Ectodermal cell (in vitro differentiated cells): ENCODE data around the gene DHRS7.

Experiments used
- H3K27ac ChIP-seq: 2 replicates; pipeline ENCODE4 v1.7.0; 2013; ENCODE audit warnings: mild to moderate bottlenecking, low read depth, low read length; ENCODE audit not compliant: insufficient read depth, poor library complexity, severe bottlenecking
- H3K27me3 ChIP-seq: 2 replicates; pipeline ENCODE4 v1.7.0; 2013; ENCODE audit warnings: mild to moderate bottlenecking, low read length; ENCODE audit not compliant: insufficient read depth, control insufficient read depth, poor library complexity, severe bottlenecking
- H3K36me3 ChIP-seq: one replicate; pipeline ENCODE4 v1.7.0; 2013; ENCODE audit warnings: low read length; ENCODE audit not compliant: control insufficient read depth, insufficient read depth
- H3K4me1 ChIP-seq: one replicate; pipeline ENCODE4 v1.7.0; 2013; ENCODE audit warnings: low read length; ENCODE audit not compliant: control insufficient read depth, insufficient read depth
- H3K4me3 ChIP-seq: 2 replicates; pipeline ENCODE4 v1.7.0; 2013; ENCODE audit warnings: low read depth, low read length, control low read depth; ENCODE audit not compliant: insufficient read depth
- H3K9me3 ChIP-seq: 2 replicates; pipeline ENCODE4 v1.7.0; 2013; ENCODE audit warnings: mild to moderate bottlenecking, low read length, moderate library complexity; ENCODE audit not compliant: control insufficient read depth
- WGBS, 2 experiments: methylation state at CpG; one replicate each; pipeline ENCODE4 v1.1.7; 2013; ENCODE audit warnings: missing lambda C conversion rate in 2 of 2; 5-methylcytosine and 5-hydroxymethylcytosine counted together

Gene DHRS7

GRCh38 chr14:60184905-60185555 lies 19.8 kb upstream of the DHRS7 start:
- no peaks in the 10 kb centered on the region for H3K27me3 ChIP-seq
- no peak overlapping the region for H3K4me3 ChIP-seq
- no peaks in the 10 kb centered on the region for H3K9me3 ChIP-seq
- 49 to 69% methylated on average over 3 to 4 of the region's 5 CpGs for WGBS, 2 experiments
- H3K27ac ChIP-seq: no peak overlapping the region
- no peaks in the 10 kb centered on the region for H3K4me1 ChIP-seq
- H3K36me3 ChIP-seq: no peaks in the 10 kb centered on the region

DNA sequence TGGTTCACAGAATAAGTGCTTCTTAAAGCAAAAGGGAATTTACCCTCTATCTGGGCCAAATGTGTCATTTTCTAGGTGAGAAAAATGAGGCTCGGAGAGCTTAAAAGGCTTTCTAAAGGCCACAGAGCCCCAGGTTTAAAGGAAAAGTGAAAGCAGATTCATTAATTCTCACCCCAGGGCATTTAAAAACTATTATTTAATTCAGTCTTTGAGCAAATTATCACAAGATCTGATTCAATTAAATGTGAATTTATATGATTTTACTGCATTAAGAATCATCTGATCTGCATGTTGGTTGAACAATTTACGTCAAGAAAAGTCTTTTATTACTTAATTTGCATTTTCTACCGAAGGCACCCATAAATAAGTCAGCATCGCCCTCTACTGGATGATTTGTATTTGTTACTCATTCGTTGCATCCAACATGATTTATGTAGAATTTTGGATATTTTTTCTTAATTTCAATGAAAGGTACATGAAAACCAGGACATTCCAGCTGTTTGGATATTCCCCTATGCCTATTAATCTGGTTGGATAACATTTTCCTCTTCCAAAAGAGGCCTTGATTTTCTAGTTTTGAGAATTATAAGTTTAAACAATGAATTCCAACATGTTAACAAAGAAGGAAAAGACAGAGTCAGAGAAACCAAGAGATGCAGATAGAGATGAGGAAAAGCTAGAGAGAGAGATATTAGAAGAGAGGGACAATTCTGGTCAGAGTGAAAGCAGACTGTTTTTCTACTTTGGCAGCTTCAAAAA lies 19.1 kb upstream of the DHRS7 start:
- Histone ChIP-seq H3K27me3 (no peaks in the 10 kb centered on the region), H3K4me1 (no peaks in the 10 kb centered on the region), H3K9me3 (no peaks in the 10 kb centered on the region), H3K27ac (no peak overlapping the region), H3K4me3 (no peak overlapping the region), H3K36me3 (no peaks in the 10 kb centered on the region)
- 18 to 43% methylated on average over 2 to 5 of the region's 5 CpGs for WGBS, 2 experiments

DNA sequence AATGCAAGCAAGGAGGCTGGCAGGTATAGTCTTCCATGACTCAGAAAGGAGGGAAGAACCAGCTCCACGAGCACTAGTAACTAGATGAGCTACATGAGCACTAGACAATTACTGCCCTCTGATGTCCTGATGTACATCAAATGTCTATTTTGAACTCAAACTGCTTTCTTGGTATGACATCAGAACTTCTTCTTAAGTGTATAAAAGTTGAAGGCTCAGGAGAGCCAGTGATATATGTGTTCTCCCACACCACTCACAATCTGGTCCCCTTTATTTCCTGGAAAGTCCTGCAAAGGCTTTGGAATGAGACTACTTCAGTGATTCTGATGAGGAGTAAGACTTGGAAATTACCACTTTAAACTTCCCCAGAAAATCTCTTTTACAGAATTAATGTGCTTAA lies 18.5 kb upstream of the DHRS7 start:
- Histone ChIP-seq H3K27me3 (no peaks in the 10 kb centered on the region), H3K4me3 (no peak overlapping the region), H3K9me3 (no peaks in the 10 kb centered on the region), H3K36me3 (no peaks in the 10 kb centered on the region), H3K27ac (no peak overlapping the region), H3K4me1 (no peaks in the 10 kb centered on the region)
- 82 to 84% methylated on average over 1 of the region's 1 CpG for WGBS, 2 experiments

GRCh38 chr14:60183138-60183537 lies 17.9 kb upstream of the DHRS7 start:
- WGBS, 2 experiments: 92 to 94% methylated on average over 3 of the region's 3 CpGs
- H3K27me3 ChIP-seq: no peaks in the 10 kb centered on the region
- H3K36me3 ChIP-seq: no peaks in the 10 kb centered on the region
- no peaks in the 10 kb centered on the region for H3K9me3 ChIP-seq
- no peak overlapping the region for H3K27ac ChIP-seq
- H3K4me3 ChIP-seq: no peak overlapping the region
- no peaks in the 10 kb centered on the region for H3K4me1 ChIP-seq

DNA sequence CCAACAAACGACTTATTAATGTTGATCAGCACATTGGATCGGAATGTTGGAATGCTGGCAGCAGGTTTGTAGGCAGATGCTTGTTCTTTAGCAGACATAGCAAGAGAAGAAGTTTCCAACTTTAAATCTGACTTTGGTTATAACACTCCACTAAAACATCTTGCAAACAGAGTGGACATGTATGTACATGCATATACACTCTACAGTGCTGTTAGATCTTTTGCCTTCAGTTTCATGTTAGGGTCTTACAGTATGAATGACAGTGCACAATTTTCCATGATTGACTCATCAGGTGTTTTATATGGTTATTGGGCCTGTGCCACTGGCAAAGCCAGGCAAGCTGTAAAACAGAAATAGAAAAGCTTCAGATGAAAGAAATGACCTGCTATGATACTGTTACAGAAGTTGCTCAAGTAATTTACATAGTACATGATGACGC lies 14.3 kb upstream of the DHRS7 start:
- Histone ChIP-seq H3K36me3 (no peaks in the 10 kb centered on the region), H3K4me1 (no peaks in the 10 kb centered on the region), H3K9me3 (no peaks in the 10 kb centered on the region), H3K4me3 (no peak overlapping the region), H3K27me3 (no peaks in the 10 kb centered on the region), H3K27ac (no peak overlapping the region)
- 95 to 97% methylated on average over 3 of the region's 3 CpGs for WGBS, 2 experiments

- H3K27ac ChIP-seq: no peak overlapping the region
- no peaks in the 10 kb centered on the region for H3K36me3 ChIP-seq
- no CpG with 5 or more reads among the region's 1 CpG for WGBS, 2 experiments
- no peaks in the 10 kb centered on the region for H3K9me3 ChIP-seq
- no peaks in the 10 kb centered on the region for H3K27me3 ChIP-seq
- no peak overlapping the region for H3K4me3 ChIP-seq
- no peaks in the 10 kb centered on the region for H3K4me1 ChIP-seq
Observed at GRCh38 chr14:60178820-60179219, 13.6 kb upstream of the DHRS7 start.

GRCh38 chr14:60178164-60178563 lies 13.0 kb upstream of the DHRS7 start:
- no peak overlapping the region for H3K27ac ChIP-seq
- H3K9me3 ChIP-seq: no peaks in the 10 kb centered on the region
- H3K4me1 ChIP-seq: no peaks in the 10 kb centered on the region
- no peak overlapping the region for H3K4me3 ChIP-seq
- WGBS, 2 experiments: 100% methylated on average over 1 of the region's 1 CpG; no CpG with 5 or more reads in 1 of the 2 experiments
- no peaks in the 10 kb centered on the region for H3K27me3 ChIP-seq
- H3K36me3 ChIP-seq: no peaks in the 10 kb centered on the region

GRCh38 chr14:60175255-60175902 lies 10.2 kb upstream of the DHRS7 start:
- Histone ChIP-seq H3K27me3 (no peaks in the 10 kb centered on the region), H3K4me3 (no peak overlapping the region), H3K9me3 (no peaks in the 10 kb centered on the region), H3K4me1 (no peaks in the 10 kb centered on the region), H3K36me3 (no peaks in the 10 kb centered on the region), H3K27ac (no peak overlapping the region)
- WGBS, 2 experiments: 80 to 96% methylated on average over 2 of the region's 2 CpGs

- Histone ChIP-seq H3K27me3 (no peaks in the 10 kb centered on the region), H3K9me3 (no peaks in the 10 kb centered on the region), H3K27ac (no peak overlapping the region), H3K4me3 (no peak overlapping the region), H3K36me3 (no peaks in the 10 kb centered on the region), H3K4me1 (no peaks in the 10 kb centered on the region)
- 77 to 78% methylated on average over 11 of the region's 11 CpGs for WGBS, 2 experiments
Observed at GRCh38 chr14:60174352-60175254, 9.4 kb upstream of the DHRS7 start.
